HG02885 (cell line): ENCODE measurements around the gene OR2D2.
"Not testable (repeated sequence)": the region's sequence is repeated elsewhere in the genome, so short reads cannot be mapped to it uniquely, and the experiment has no call there.

ENCODE experiments used
- ATAC-seq: cut with Tn5 transposase; IDR thresholded peaks from one replicate; pipeline ENCODE4 v1.9.1; 2021; ENCODE audit warnings: mild to moderate bottlenecking; ENCODE audit not compliant: unreplicated experiment, poor library complexity

The OR2D2 gene

DNA sequence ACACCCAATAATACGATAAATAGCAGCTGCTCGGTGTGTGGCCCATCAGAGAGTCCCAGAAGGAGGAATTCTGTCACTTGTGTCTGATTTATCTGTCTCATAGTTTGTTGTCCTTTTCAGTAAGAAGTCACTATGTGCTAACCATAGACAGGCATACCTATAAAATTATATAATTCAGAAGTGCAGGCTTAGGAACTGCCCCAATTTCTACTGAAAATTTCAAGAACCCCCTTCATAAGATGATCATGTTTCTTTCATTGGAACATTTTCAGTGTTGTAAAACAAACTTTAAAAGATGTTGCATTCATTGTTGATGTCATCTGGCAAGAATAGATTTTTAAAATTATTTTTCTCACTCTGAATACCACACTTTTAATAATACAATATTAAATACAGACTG is at the start of gene OR2D2:
Gene OR2D2, minus strand, starts transcription at position 101 of the 400 bp plus-strand sequence. Its CDS starts 0 bp downstream, at position 101.
- no peak for ATAC-seq

DNA sequence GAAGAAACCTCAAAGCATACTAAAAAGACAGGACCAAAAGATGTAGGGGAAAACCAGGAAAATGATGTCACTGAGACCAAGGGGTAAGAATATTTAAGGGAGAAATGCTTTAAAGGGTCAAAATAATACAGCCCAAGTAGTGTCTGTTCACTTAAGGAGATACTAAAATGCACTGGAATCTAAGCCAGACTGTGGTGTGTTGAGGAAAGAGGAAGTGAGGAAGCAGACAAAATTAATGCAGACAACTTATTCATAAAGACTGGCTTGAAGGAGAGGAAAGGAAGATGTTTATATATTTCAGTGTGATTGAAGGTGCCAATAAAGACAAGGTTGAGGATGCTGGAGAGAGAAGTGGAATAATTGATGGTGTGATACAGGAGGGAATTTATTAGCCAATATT is 49.7 kb upstream of the OR2D2 start:
- no peak for ATAC-seq

DNA sequence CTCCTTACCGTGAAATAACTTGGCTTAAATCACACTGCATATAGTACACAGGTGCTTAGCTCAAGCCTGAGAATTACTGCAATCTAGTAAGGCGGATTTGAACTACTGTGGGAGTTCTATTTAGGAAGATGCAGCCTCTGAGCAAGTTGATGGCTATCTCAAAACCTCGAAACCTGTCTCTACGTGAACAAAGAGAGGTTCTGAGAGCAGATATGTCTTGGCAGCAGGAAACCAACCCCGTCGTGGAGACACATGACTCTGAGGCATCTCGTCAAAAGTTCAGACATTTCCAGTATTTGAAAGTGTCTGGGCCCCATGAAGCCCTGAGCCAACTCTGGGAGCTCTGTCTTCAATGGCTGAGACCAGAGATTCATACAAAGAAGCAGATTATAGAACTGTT is 39.8 kb upstream of the OR2D2 start:
- no peak for ATAC-seq

GRCh38 chr11:6931146-6931713 is 38.9 kb upstream of the OR2D2 start:
- no peak for ATAC-seq

DNA sequence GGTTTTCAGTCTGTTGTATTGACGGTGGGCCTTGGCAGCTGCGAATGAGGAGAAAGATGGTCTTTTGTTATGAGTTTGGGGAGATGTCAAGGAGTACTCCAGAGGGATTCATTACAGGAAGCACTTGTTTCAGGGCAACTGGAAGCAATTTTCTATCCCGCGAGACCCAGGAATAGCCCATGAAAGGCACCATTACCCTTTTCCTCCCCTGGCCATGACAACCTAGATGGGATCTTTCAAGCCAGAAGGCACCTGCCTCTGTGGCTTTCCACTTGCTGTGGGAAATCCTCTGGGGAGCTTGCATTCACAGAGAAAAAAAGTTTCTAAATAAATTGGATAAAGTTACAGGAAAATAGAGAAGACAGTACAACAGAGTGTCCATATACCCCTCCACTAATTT is 36.6 kb upstream of the OR2D2 start:
- no peak for ATAC-seq

GRCh38 chr11:6927030-6927617 is 34.8 kb upstream of the OR2D2 start:
- ATAC-seq: peak; percentile 58

- ATAC-seq: peak; percentile 74
These were observed 34.1 kb upstream of the OR2D2 start, which contains the start of gene ZNF215 for GRCh38 chr11:6926208-6927029. ZNF215 (plus strand) TSS chr11:6926426; CDS start chr11:6932273, 5,847 bp downstream.

GRCh38 chr11:6925636-6926207 is 33.4 kb upstream of the OR2D2 start:
- ATAC-seq: peak; percentile 7

GRCh38 chr11:6925007-6925577 is 32.8 kb upstream of the OR2D2 start:
- ATAC-seq: no peak

- no peak for ATAC-seq
These were observed 28.4 kb upstream of the OR2D2 start, which contains the start of gene OR2D3 for GRCh38 chr11:6920702-6921101. OR2D3 (plus strand) TSS chr11:6921002; CDS start chr11:6921002, 0 bp downstream.

GRCh38 chr11:6919698-6920097 is 27.4 kb upstream of the OR2D2 start:
- no peak for ATAC-seq

DNA sequence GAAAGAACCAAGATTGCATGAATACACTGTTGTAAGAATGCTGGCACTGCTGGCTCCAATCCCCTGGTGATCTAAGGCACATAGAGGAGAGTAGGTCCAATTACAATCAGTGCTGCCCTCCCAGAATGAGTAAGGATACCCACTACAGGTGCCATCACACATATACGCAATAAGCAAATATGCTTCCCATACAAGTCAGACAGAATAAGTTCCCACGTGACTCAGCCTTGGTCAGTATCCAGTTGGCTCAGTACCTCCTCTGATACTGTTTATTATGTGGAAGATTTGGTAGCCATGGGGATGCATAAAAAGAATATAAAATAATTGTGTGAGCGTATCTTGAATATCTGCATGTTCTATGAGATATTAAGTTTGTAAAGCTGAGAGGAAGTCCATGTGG is 19.6 kb upstream of the OR2D2 start:
- ATAC-seq: no peak

DNA sequence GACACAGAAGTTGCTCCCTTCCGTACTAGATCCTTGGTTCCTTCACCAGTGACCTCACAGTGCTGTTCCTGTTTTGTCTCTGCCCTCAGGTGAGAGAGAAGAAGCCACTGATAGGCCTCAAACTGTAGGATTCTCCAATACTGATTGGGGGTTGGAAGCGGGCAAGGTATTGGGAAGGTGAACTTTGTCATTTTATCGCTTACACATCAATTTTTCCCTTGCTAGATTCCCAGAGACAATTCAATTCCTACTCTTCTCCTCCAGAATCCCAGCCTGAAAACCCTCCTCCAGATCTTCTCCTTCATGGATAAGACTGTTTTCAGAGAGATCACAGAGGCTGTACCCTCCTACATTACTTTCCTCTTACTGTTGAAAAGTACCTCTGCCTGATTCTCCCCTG is 19.1 kb upstream of the OR2D2 start:
- ATAC-seq: no peak

DNA sequence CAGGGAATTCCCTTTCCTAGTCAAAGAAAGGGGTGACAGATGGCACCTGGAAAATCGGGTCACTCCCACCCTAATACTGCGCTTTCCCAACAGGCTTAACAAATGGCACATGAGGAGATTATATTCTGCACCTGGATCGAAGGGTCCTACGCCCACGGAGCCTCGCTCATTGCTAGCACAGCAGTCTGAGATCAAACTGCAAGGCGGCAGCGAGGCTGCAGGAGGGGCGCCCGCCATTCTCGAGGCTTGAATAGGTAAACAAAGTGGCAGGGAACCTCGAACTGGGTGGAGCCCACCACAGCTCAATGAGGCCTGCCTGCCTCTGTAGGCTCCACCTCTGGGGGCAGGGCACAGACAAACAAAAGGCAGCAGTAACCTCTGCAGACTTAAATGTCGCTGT is 12.5 kb upstream of the OR2D2 start:
- ATAC-seq: not testable (repeated sequence)

- ATAC-seq: no peak
These were observed 8.2 kb upstream of the OR2D2 start for GRCh38 chr11:6900327-6900999.

GRCh38 chr11:6898911-6899310 is 6.6 kb upstream of the OR2D2 start:
- no peak for ATAC-seq

DNA sequence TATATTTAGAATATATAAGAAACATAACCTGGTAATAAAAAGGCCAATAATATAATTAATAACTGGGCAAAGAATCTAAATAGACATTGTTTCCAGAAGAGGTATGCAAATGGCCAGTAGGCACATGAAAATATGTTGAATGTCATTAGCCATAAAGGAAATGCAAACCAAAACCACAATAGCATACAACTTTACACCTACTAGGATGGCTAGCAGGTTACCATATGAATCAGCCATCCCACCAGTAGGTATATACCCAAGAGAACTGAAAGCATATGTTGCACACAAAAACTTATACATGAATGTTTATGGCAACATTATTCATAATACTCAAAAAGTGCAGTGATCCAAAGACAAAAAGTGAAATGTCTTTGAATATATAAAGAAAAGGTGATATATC is 2.7 kb upstream of the OR2D2 start:
- peak; percentile 95 for ATAC-seq

GRCh38 chr11:6894097-6894496 is 1.8 kb upstream of the OR2D2 start:
- ATAC-seq: no peak

DNA sequence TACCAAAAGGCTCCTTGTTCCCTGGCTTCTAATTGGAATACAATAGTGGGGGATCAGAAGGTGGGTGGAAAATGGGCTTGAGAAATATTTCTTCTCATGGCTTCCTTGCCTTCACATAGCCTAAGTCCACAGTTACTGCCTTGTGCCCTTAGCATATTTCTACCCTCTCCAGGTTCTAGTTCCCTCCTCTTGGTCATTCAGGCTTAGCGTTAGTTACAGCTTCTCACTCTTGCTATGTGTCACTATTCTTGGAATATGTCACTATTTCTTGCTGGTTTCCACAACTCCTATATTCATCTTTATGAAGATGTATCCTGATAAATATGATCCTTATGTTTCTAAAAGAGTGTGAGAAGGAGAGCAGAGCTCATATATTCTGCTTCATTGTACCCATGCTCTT is 2.5 kb downstream of the OR2D2 start:
- no peak for ATAC-seq

GRCh38 chr11:6888830-6889229 is 3.5 kb downstream of the OR2D2 start:
- no peak for ATAC-seq
